SH-SY5Y (cell line): ENCODE measurements around the gene PAAF1.

ENCODE experiments used
- GATA2 ChIP-seq: IDR thresholded peaks from 2 replicates; pipeline ENCODE4 v1.6.1; 2011; ENCODE audit warnings: mild to moderate bottlenecking, low read depth, low read length
- GATA3 ChIP-seq: IDR thresholded peaks from 2 replicates; pipeline ENCODE4 v1.6.1; 2011; ENCODE audit warnings: low read depth, mild to moderate bottlenecking, low read length, moderate library complexity

- TF ChIP-seq GATA3 (no peak), GATA2 (no peak)
These were observed 24.8 kb upstream of the PAAF1 start for GRCh38 chr11:73852049-73852448.
